H1 (cell line): Measurements from ENCODE around the gene KIAA0930. TPM values are rescaled to one million over a fixed set of nuclear protein-coding genes. Genes with fewer than 3 reads are reported as not detected.

Experiments
- CTCF ChIA-PET: fragments of 300-600 bp; sonication (Branson Sonifier 250); formaldehyde crosslinking; loops from one replicate; lab custom pipeline; 2021; ENCODE audit not compliant: partially characterized antibody; lab: Charles Lee
- POLR2A ChIA-PET: fragments of 300-600 bp; sonication (Branson Sonifier 250); formaldehyde crosslinking; loops from one replicate; lab custom pipeline; 2021; ENCODE audit warnings: inconsistent platforms; ENCODE audit not compliant: partially characterized antibody; lab: Charles Lee
- DNase-seq, 2 experiments: peaks; one replicate each; pipeline versions ENCODE4 v3.0.0 to v3.0.0-alpha.2; 2010 to 2022; ENCODE audit warnings: low spot score in 2 of 2, low read depth in 1 of 2, mixed read lengths in 1 of 2
- FAIRE-seq: peaks from 2 replicates; lab custom pipeline; 2011; peaks lifted over from hg19 to GRCh38; lab: Jason Lieb, UNC
- H2AFZ ChIP-seq: 2 replicates; pipeline ENCODE4 v1.8.1; 2012; ENCODE audit warnings: low read length, inconsistent platforms
- H2AK5ac ChIP-seq: 2 replicates; pipeline ENCODE4 v1.6.1; 2013; ENCODE audit warnings: low read depth, low read length
- H2BK120ac ChIP-seq: replicated peaks from 2 replicates; pipeline ENCODE3; 2013; ENCODE audit warnings: low read depth, low read length, inconsistent platforms
- H2BK12ac ChIP-seq: 2 replicates; pipeline ENCODE4 v1.6.1; 2013; ENCODE audit warnings: low read depth, low read length
- H2BK15ac ChIP-seq: 2 replicates; pipeline ENCODE4 v1.6.1; 2013; ENCODE audit warnings: low read length
- H2BK20ac ChIP-seq: 2 replicates; pipeline ENCODE4 v1.6.1; 2013; ENCODE audit warnings: low read length
- H2BK5ac ChIP-seq: 2 replicates; pipeline ENCODE4 v1.6.1; 2013; ENCODE audit warnings: low read depth, low read length
- H3K14ac ChIP-seq: 2 replicates; pipeline ENCODE4 v1.6.1; 2013; ENCODE audit warnings: inconsistent platforms; ENCODE audit not compliant: insufficient read length
- H3K18ac ChIP-seq: 2 replicates; pipeline ENCODE4 v1.6.1; 2013; ENCODE audit warnings: low read length; ENCODE audit errors: extremely low read depth
- H3K23ac ChIP-seq: 2 replicates; pipeline ENCODE4 v1.6.1; 2013; ENCODE audit warnings: inconsistent platforms; ENCODE audit not compliant: insufficient read length
- H3K23me2 ChIP-seq: 2 replicates; pipeline ENCODE4 v1.6.1; 2013; ENCODE audit warnings: low read depth, low read length
- H3K27ac ChIP-seq: 2 replicates; pipeline ENCODE4 v1.6.1; 2011; ENCODE audit warnings: low read depth, low read length, inconsistent platforms
- H3K27me3 ChIP-seq, 4 experiments: replicated peaks in 1 of 4; 1 replicate in 1 of 4; 2 replicates in 3 of 4; pipeline versions ENCODE4 v1.6.1 to v1.8.1; 2011 to 2013; ENCODE audit warnings: low read length in 3 of 4, mild to moderate bottlenecking in 3 of 4, inconsistent platforms in 2 of 4, mixed read lengths in 2 of 4, moderate library complexity in 1 of 4; ENCODE audit not compliant: control insufficient read depth in 3 of 4, insufficient read depth in 3 of 4; ENCODE audit errors: extremely low read depth in 1 of 4
- H3K36me3 ChIP-seq, 4 experiments: 2 replicates each; pipeline versions ENCODE4 v1.6.1 to v1.8.1; 2011 to 2013; ENCODE audit warnings: mild to moderate bottlenecking in 4 of 4, low read length in 3 of 4, moderate library complexity in 2 of 4, control low read depth in 1 of 4, inconsistent platforms in 1 of 4; ENCODE audit not compliant: insufficient read depth in 4 of 4, control insufficient read depth in 2 of 4
- H3K4ac ChIP-seq: replicated peaks from 2 replicates; pipeline ENCODE3; 2013; ENCODE audit warnings: low read length, low read depth, mixed read lengths, inconsistent platforms; ENCODE audit not compliant: insufficient read length
- H3K4me1 ChIP-seq, 4 experiments: replicated peaks in 1 of 4; 1 replicate in 1 of 4; 2 replicates in 3 of 4; pipeline versions ENCODE4 v1.6.1 to v1.8.1; 2011 to 2013; ENCODE audit warnings: low read length in 3 of 4, inconsistent platforms in 2 of 4, mixed read lengths in 1 of 4; ENCODE audit not compliant: insufficient read depth in 4 of 4, control insufficient read depth in 3 of 4
- H3K4me2 ChIP-seq, 2 experiments: 2 replicates each; pipeline versions ENCODE4 v1.6.1 to v1.8.1; 2011 to 2013; ENCODE audit warnings: low read depth in 2 of 2, low read length in 2 of 2, control low read depth in 1 of 2, inconsistent platforms in 1 of 2, mild to moderate bottlenecking in 1 of 2; ENCODE audit not compliant: insufficient read depth in 1 of 2
- H3K4me3 ChIP-seq, 4 experiments: fragments of 200-600, 300-600 bp in 1 of 4; sonication (generic), shearing (Covaris generic), sonication (Bioruptor Twin) in 1 of 4; 2 replicates each; pipeline versions ENCODE4 v1.5.1 to v1.8.1; 2011 to 2016; ENCODE audit warnings: low read length in 4 of 4, low read depth in 3 of 4, control low read depth in 2 of 4, inconsistent platforms in 2 of 4, mild to moderate bottlenecking in 2 of 4, mixed read lengths in 1 of 4, moderate library complexity in 1 of 4; ENCODE audit not compliant: insufficient read depth in 2 of 4; ENCODE audit errors: extremely low read depth in 1 of 4
- H3K56ac ChIP-seq: replicated peaks from 2 replicates; pipeline ENCODE3; 2013; ENCODE audit warnings: low read depth, mild to moderate bottlenecking, mixed read lengths, low read length, inconsistent platforms; ENCODE audit not compliant: insufficient read length
- H3K79me1 ChIP-seq: 2 replicates; pipeline ENCODE4 v1.6.1; 2013; ENCODE audit warnings: low read depth, low read length, control low read depth
- H3K79me2 ChIP-seq, 2 experiments: 2 replicates each; pipeline versions ENCODE4 v1.6.1 to v1.8.1; 2012 to 2013; ENCODE audit warnings: low read length in 2 of 2, mild to moderate bottlenecking in 2 of 2, inconsistent platforms in 1 of 2; ENCODE audit not compliant: insufficient read depth in 2 of 2, control insufficient read depth in 1 of 2
- H3K9ac ChIP-seq, 4 experiments: replicated peaks in 1 of 4; 1 replicate in 1 of 4; 2 replicates in 3 of 4; pipeline versions ENCODE4 v1.6.1 to v1.8.1; 2011 to 2013; ENCODE audit warnings: low read depth in 3 of 4, low read length in 3 of 4, control low read depth in 2 of 4, mild to moderate bottlenecking in 2 of 4, moderate library complexity in 2 of 4, inconsistent platforms in 1 of 4; ENCODE audit errors: extremely low read depth in 1 of 4
- H3K9me3 ChIP-seq, 2 experiments: 2 replicates each; pipeline versions ENCODE4 v1.6.1 to v1.8.1; 2012 to 2013; ENCODE audit warnings: mild to moderate bottlenecking in 2 of 2, moderate library complexity in 2 of 2, control low read depth in 1 of 2, inconsistent platforms in 1 of 2, low read depth in 1 of 2, low read length in 1 of 2, mixed read lengths in 1 of 2; ENCODE audit not compliant: insufficient read depth in 2 of 2
- H4K20me1 ChIP-seq, 2 experiments: replicated peaks in 1 of 2; 2 replicates each; pipeline versions ENCODE3 to v1.8.1; 2011 to 2013; ENCODE audit warnings: inconsistent platforms in 2 of 2, low read length in 2 of 2, mild to moderate bottlenecking in 1 of 2; ENCODE audit not compliant: insufficient read depth in 2 of 2, control insufficient read depth in 1 of 2
- H4K5ac ChIP-seq: 2 replicates; pipeline ENCODE4 v1.6.1; 2013; ENCODE audit warnings: low read length, low read depth, mixed read lengths, inconsistent platforms; ENCODE audit not compliant: insufficient read length
- H4K8ac ChIP-seq: 2 replicates; pipeline ENCODE4 v1.8.0; 2013; ENCODE audit warnings: mild to moderate bottlenecking, moderate library complexity, low read length, inconsistent platforms; ENCODE audit not compliant: insufficient read depth; ENCODE audit errors: extremely low read depth
- H4K91ac ChIP-seq: replicated peaks from 2 replicates; pipeline ENCODE3; 2013; ENCODE audit warnings: low read length, mixed read lengths, inconsistent platforms; ENCODE audit not compliant: insufficient read length
- BRCA1 ChIP-seq: IDR thresholded peaks from 2 replicates; pipeline ENCODE4 v1.6.1; 2012; ENCODE audit warnings: low read depth, low read length, improper control_type of control experiment
- CREB1 ChIP-seq: IDR thresholded peaks from 2 replicates; pipeline ENCODE4 v1.6.1; 2012; ENCODE audit warnings: inconsistent platforms
- GABPA ChIP-seq: IDR thresholded peaks from 2 replicates; pipeline ENCODE4 v1.6.1; 2011; ENCODE audit warnings: mild to moderate bottlenecking, low read length, moderate library complexity, borderline replicate concordance; ENCODE audit not compliant: insufficient read depth
- HDAC2 ChIP-seq, 2 experiments: fragments of 300-600 bp in 1 of 2; sonication (generic) in 1 of 2; IDR thresholded peaks; 2 replicates each; pipeline ENCODE4 v1.6.1; 2011 to 2012; ENCODE audit warnings: low read depth in 2 of 2, low read length in 2 of 2, mild to moderate bottlenecking in 2 of 2, moderate library complexity in 2 of 2, borderline replicate concordance in 1 of 2, inconsistent platforms in 1 of 2
- HDAC6 ChIP-seq: IDR thresholded peaks from one replicate; pipeline ENCODE4 v1.7.1; 2012; ENCODE audit warnings: low read depth, mild to moderate bottlenecking, inconsistent platforms, low read length, moderate library complexity
- SAP30 ChIP-seq: fragments of 300-600 bp; sonication (generic); IDR thresholded peaks from 2 replicates; pipeline ENCODE4 v1.7.1; 2012; ENCODE audit warnings: low read length, moderate library complexity, mild to moderate bottlenecking, inconsistent platforms; ENCODE audit not compliant: insufficient read depth, insufficient replicate concordance
- SIN3A ChIP-seq, 2 experiments: IDR thresholded peaks in 1 of 2; conservative IDR thresholded peaks in 1 of 2; 2 replicates each; pipeline ENCODE4 v1.6.1; 2011 to 2012; ENCODE audit warnings: low read length in 2 of 2, improper control_type of control experiment in 1 of 2, low read depth in 1 of 2, mild to moderate bottlenecking in 1 of 2
- SIX5 ChIP-seq: IDR thresholded peaks from 2 replicates; pipeline ENCODE4 v1.6.1; 2011; ENCODE audit warnings: mild to moderate bottlenecking, low read depth, low read length
- SP2 ChIP-seq: IDR thresholded peaks from 2 replicates; pipeline ENCODE4 v1.6.1; 2012; ENCODE audit warnings: mild to moderate bottlenecking, low read length, inconsistent platforms
- SP4 ChIP-seq: IDR thresholded peaks from 2 replicates; pipeline ENCODE4 v1.6.1; 2012; ENCODE audit warnings: low read length, inconsistent platforms
- ZNF274 ChIP-seq: IDR thresholded peaks from 2 replicates; pipeline ENCODE4 v1.7.0; 2012; ENCODE audit warnings: low read length, borderline replicate concordance; ENCODE audit errors: extremely low read depth
- WGBS, 2 experiments: shearing (Covaris generic) in 1 of 2; methylation state at CpG; one replicate each; pipeline versions ENCODE4 v1.1.6 to v1.1.7; 2013 to 2015; ENCODE audit warnings: low lambda C conversion rate in 2 of 2, mixed read lengths in 2 of 2, inconsistent platforms in 1 of 2, low coverage in 1 of 2, missing lambda C conversion rate in 1 of 2; ENCODE audit not compliant: insufficient replicate concordance in 2 of 2, insufficient coverage in 1 of 2, insufficient read length in 1 of 2; ENCODE audit errors: extremely low coverage in 1 of 2, missing lambda C conversion rate in 1 of 2; 5-methylcytosine and 5-hydroxymethylcytosine counted together
- polyA plus RNA-seq, 7 experiments: library from polyadenylated mRNA; depleted of rRNA in 3 of 7; stranded (reverse) in 5 of 7; unstranded in 2 of 7; fragments of >200 nt in 5 of 7; fragments of 200-250 nt in 2 of 7; gene quantifications; 1 replicate in 5 of 7; 2 replicates in 1 of 7; 4 replicates in 1 of 7; pipeline versions ENCODE4 v1.2.1 to v1.2.3, GENCODE V29; 2011 to 2013; ENCODE audit warnings: missing spikeins in 2 of 7, mixed read lengths in 2 of 7
- total RNA-seq: library from RNA; stranded (reverse); fragmentation: NEBNext Ultra II Directional; extraction: Animal tissue kit (Norgen Biotek cat#: 25700); gene quantifications from 2 replicates; pipeline ENCODE4 v1.2.1, GENCODE V29; 2021
- TF ChIP-seq, protein P1 (sequence below): IDR thresholded peaks from 2 replicates; pipeline ENCODE4 v1.6.1; 2011; ENCODE audit warnings: low read depth, mild to moderate bottlenecking, low read length; ENCODE audit not compliant: insufficient read depth

The KIAA0930 gene
- total and polyA plus RNA-seq, 2 of the 8 experiments (the other 6 are each of a cell fraction or from before 2014, with no cell fraction given): 61.9 to 66.1 TPM

DNA sequence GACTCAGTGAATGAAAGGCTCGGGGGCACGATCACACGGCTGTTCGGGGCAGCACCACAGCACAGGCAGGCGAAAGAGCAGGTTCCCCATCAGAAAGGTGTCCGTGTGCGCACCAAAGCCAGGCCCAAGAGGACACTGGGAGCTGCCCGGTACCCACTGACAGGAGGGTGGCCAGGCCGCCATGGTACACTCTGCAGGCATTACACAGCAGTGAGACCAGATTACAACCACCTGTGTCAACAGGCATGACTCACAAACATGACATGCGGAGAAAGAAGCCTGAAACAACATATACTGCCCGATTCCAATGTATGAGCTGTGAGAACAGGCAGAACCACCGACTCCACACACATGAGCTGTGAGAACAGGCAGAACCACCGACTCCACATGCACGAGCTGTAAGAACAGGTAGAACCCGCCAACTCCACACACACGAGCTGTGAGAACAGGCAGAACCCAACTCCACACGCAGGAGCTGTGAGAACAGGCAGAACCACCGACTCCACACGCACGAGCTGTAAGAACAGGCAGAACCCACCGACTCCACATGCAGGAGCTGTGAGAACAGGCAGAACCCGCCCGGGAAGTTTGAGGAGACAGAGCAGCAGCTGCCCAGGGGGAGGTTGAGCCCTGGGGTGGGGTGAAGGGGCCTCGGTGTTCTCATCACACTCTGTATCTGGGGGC, 32.6 kb downstream of the KIAA0930 start:
- FAIRE-seq (no peak), DNase-seq (no peak)
- 94% methylated on average over 23 of the region's 24 CpGs; no CpG with 5 or more reads in 1 of the 2 experiments for WGBS, 2 experiments
- Histone ChIP-seq H2BK120ac (no peak overlapping the region), H4K8ac (no peak overlapping the region), H3K79me2 (0 out of 4 replicates have a peak, but pooled peaks cover 0 to 3% of the 10 kb centered on the region in 2 experiments), H3K4me3 (no peak overlapping the region), H4K5ac (no peak overlapping the region), H3K14ac (no peak overlapping the region), H2BK12ac (no peak overlapping the region), H3K27ac (no peak overlapping the region), H2AFZ (no peak overlapping the region), H3K9ac (no peak overlapping the region), H3K4ac (no peak overlapping the region), H2BK20ac (no peak overlapping the region), H3K4me2 (no peak overlapping the region), H3K36me3 (no peaks in the 10 kb centered on the region; a peak in 1 of 8 replicates), H3K79me1 (peaks cover 3% of the 10 kb centered on the region), H3K4me1 (peaks cover 0 to 20% (median 8%) of the 10 kb centered on the region in 4 experiments; a peak in 6 of 7 replicates), H4K91ac (no peak overlapping the region), H2BK5ac (no peak overlapping the region), H3K23ac (no peak overlapping the region), H4K20me1 (peaks cover 7 to 16% of the 10 kb centered on the region in 2 experiments), H3K27me3 (no peaks in the 10 kb centered on the region), H3K18ac (no peak overlapping the region), H3K23me2 (no peaks in the 10 kb centered on the region), H3K9me3 (no peaks in the 10 kb centered on the region), H2BK15ac (no peak overlapping the region), H2AK5ac (no peak overlapping the region), H3K56ac (no peak overlapping the region)
- ChIA-PET CTCF (interaction anchor here (0.6 to 4.4 kb wide), 35 partner anchors 8 to 1514 kb away, joined by 3 to 25 read pairs (median 4); no protein-coding TSS in a partner anchor), POLR2A (interaction anchor here (0.6 to 1.0 kb wide), 2 partner anchors 18 to 20 kb away, joined by 3 to 4 read pairs; no protein-coding TSS in a partner anchor)
- TF ChIP-seq SP4 (no peak), ZNF274 (no peak), HDAC2 (IDR thresholded peaks at IDR 0.05; ENCODE audit: borderline replicate concordance in 1 of 2, low read depth in 2 of 2, low read length in 2 of 2) (no peak), SIN3A (conservative IDR thresholded peaks at IDR 0.05 in 1 of 2, IDR thresholded peaks at IDR 0.05 in 1 of 2; ENCODE audit: low read depth in 1 of 2, low read length in 2 of 2) (no peak), SIX5 (no peak), BRCA1 (no peak), SAP30 (no peak), HDAC6 (no peak), GABPA (no peak), SP2 (no peak), CREB1 (no peak)
- TF ChIP-seq, protein P1, sequence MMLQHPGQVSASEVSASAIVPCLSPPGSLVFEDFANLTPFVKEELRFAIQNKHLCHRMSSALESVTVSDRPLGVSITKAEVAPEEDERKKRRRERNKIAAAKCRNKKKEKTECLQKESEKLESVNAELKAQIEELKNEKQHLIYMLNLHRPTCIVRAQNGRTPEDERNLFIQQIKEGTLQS: no peak
